ENCODE results near the gene OLFML2A. TPM values are rescaled to one million over a fixed set of nuclear protein-coding genes. Genes with fewer than 3 reads are reported as not detected.

Gene OLFML2A
- polyA plus RNA-seq, 4 donors = 0.22 to 6.3 (median 1.9) TPM

- no peak for DNase-seq
- Histone ChIP-seq H3K27ac (ENCODE audit: low read depth in 1 of 3, low read length in 2 of 3) (no peak overlapping the region), H3K36me3 (ENCODE audit: control insufficient read depth in 3 of 3, insufficient read depth in 2 of 3, low read depth in 1 of 3, low read length in 3 of 3) (peaks cover 0 to 5% (median 0%) of the 10 kb centered on the region in 3 donors), H3K4me1 (ENCODE audit: control insufficient read depth in 3 of 3, insufficient read depth in 2 of 3, low read depth in 1 of 3, low read length in 2 of 3) (no peaks in the 10 kb centered on the region), H3K9me3 (ENCODE audit: control insufficient read depth in 2 of 2, insufficient read depth in 1 of 2, low read depth in 1 of 2, low read length in 1 of 2) (no peaks in the 10 kb centered on the region), H3K4me3 (ENCODE audit: low read depth in 1 of 3, low read length in 3 of 3) (no peak overlapping the region), H3K27me3 (ENCODE audit: control insufficient read depth in 3 of 3, insufficient read depth in 3 of 3, low read length in 3 of 3) (no peaks in the 10 kb centered on the region)
- WGBS, 3 donors = 81 to 83% (median 83%) methylated on average over 12 to 13 of the region's 13 CpGs
- FAIRE-seq = no peak
Measured at GRCh38 chr9:124782661-124783574, 6.0 kb downstream of the OLFML2A start.

DNA sequence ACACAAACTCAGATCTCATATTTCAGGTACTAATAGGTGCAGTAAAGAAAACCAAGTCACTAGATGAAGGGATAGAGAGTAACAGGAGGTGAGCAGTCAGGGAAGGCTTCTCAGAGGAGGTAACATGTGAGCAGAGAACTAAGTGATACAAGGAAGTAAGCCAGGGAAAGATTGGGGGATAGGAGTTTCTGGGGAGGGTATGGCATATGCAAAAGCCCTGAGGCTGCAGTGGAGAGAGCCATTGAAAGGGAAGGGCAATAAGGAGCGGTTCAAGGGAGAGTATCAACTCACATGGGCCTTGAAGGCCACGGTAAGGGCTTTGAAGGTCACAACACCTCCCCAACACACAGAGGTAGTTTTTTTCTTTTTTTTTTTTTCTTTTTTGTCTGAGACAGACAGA is 6.9 kb downstream of the OLFML2A start:
- Histone ChIP-seq H3K4me1 (ENCODE audit: control insufficient read depth in 3 of 3, insufficient read depth in 2 of 3, low read depth in 1 of 3, low read length in 2 of 3) (no peaks in the 10 kb centered on the region), H3K36me3 (ENCODE audit: control insufficient read depth in 3 of 3, insufficient read depth in 2 of 3, low read depth in 1 of 3, low read length in 3 of 3) (peaks cover 0 to 5% (median 0%) of the 10 kb centered on the region in 3 donors), H3K4me3 (ENCODE audit: low read depth in 1 of 3, low read length in 3 of 3) (no peak overlapping the region), H3K9me3 (ENCODE audit: control insufficient read depth in 2 of 2, insufficient read depth in 1 of 2, low read depth in 1 of 2, low read length in 1 of 2) (no peaks in the 10 kb centered on the region), H3K27me3 (ENCODE audit: control insufficient read depth in 3 of 3, insufficient read depth in 3 of 3, low read length in 3 of 3) (no peaks in the 10 kb centered on the region), H3K27ac (ENCODE audit: low read depth in 1 of 3, low read length in 2 of 3) (no peak overlapping the region)
- FAIRE-seq (no peak), DNase-seq (no peak)
- WGBS, 3 donors = 84 to 93% (median 91%) methylated on average over 2 of the region's 2 CpGs

GRCh38 chr9:124784509-124784908 is 7.6 kb downstream of the OLFML2A start:
- H3K27me3 ChIP-seq (ENCODE audit: control insufficient read depth in 3 of 3, insufficient read depth in 3 of 3, low read length in 3 of 3) = no peaks in the 10 kb centered on the region
- H3K4me3 ChIP-seq (ENCODE audit: low read depth in 1 of 3, low read length in 3 of 3) = no peak overlapping the region
- H3K36me3 ChIP-seq (ENCODE audit: control insufficient read depth in 3 of 3, insufficient read depth in 2 of 3, low read depth in 1 of 3, low read length in 3 of 3) = peaks cover 0 to 5% (median 0%) of the 10 kb centered on the region in 3 donors
- no peak overlapping the region for H3K27ac ChIP-seq (ENCODE audit: low read depth in 1 of 3, low read length in 2 of 3)
- DNase-seq (no peak), FAIRE-seq (no peak)
- H3K4me1 ChIP-seq (ENCODE audit: control insufficient read depth in 3 of 3, insufficient read depth in 2 of 3, low read depth in 1 of 3, low read length in 2 of 3) = no peaks in the 10 kb centered on the region
- H3K9me3 ChIP-seq (ENCODE audit: control insufficient read depth in 2 of 2, insufficient read depth in 1 of 2, low read depth in 1 of 2, low read length in 1 of 2) = no peaks in the 10 kb centered on the region
- 39 to 74% (median 55%) methylated on average over 2 of the region's 2 CpGs for WGBS, 3 donors

GRCh38 chr9:124786881-124787573 is 10.1 kb downstream of the OLFML2A start:
- WGBS, 3 donors = 93 to 95% (median 94%) methylated on average over 20 of the region's 20 CpGs
- Histone ChIP-seq H3K27me3 (ENCODE audit: control insufficient read depth in 3 of 3, insufficient read depth in 3 of 3, low read length in 3 of 3) (no peaks in the 10 kb centered on the region), H3K27ac (ENCODE audit: low read depth in 1 of 3, low read length in 2 of 3) (no peak overlapping the region), H3K9me3 (ENCODE audit: control insufficient read depth in 2 of 2, insufficient read depth in 1 of 2, low read depth in 1 of 2, low read length in 1 of 2) (no peaks in the 10 kb centered on the region), H3K4me3 (ENCODE audit: low read depth in 1 of 3, low read length in 3 of 3) (no peak overlapping the region), H3K36me3 (ENCODE audit: control insufficient read depth in 3 of 3, insufficient read depth in 2 of 3, low read depth in 1 of 3, low read length in 3 of 3) (peaks cover 0 to 7% (median 0%) of the 10 kb centered on the region in 3 donors), H3K4me1 (ENCODE audit: control insufficient read depth in 3 of 3, insufficient read depth in 2 of 3, low read depth in 1 of 3, low read length in 2 of 3) (no peaks in the 10 kb centered on the region)
- FAIRE-seq (no peak), DNase-seq (no peak)

GRCh38 chr9:124788542-124789217 is 11.7 kb downstream of the OLFML2A start:
- Histone ChIP-seq H3K4me1 (ENCODE audit: control insufficient read depth in 3 of 3, insufficient read depth in 2 of 3, low read depth in 1 of 3, low read length in 2 of 3) (peaks cover 0 to 6% (median 0%) of the 10 kb centered on the region in 3 donors), H3K27me3 (ENCODE audit: control insufficient read depth in 3 of 3, insufficient read depth in 3 of 3, low read length in 3 of 3) (no peaks in the 10 kb centered on the region), H3K27ac (ENCODE audit: low read depth in 1 of 3, low read length in 2 of 3) (no peak overlapping the region), H3K4me3 (ENCODE audit: low read depth in 1 of 3, low read length in 3 of 3) (no peak overlapping the region), H3K9me3 (ENCODE audit: control insufficient read depth in 2 of 2, insufficient read depth in 1 of 2, low read depth in 1 of 2, low read length in 1 of 2) (no peaks in the 10 kb centered on the region), H3K36me3 (ENCODE audit: control insufficient read depth in 3 of 3, insufficient read depth in 2 of 3, low read depth in 1 of 3, low read length in 3 of 3) (peaks cover 0 to 8% (median 0%) of the 10 kb centered on the region in 3 donors)
- WGBS, 3 donors = 90 to 94% (median 90%) methylated on average over 3 of the region's 3 CpGs
- no peak for FAIRE-seq
- DNase-seq = no peak

DNA sequence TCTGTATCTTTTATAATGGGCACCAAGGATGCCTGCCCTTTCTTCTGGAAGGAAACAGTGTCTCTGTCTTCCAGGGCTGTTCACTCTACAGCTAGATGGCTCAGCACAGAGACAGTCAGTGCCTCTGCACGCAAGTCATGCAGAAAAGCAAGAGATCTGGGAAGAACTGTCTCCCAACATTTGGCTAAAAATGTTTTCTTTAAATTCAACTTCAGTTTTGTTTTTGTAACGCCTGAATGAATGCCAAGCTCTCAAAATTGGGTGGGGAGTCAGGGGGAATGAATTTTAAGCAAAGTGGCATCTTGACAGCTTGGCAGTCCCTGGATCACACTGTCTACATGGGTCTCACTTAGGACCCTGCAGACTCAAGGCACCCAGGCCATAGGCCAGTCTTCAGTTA is 12.6 kb downstream of the OLFML2A start:
- no peak overlapping the region for H3K4me3 ChIP-seq (ENCODE audit: low read depth in 1 of 3, low read length in 3 of 3)
- DNase-seq (no peak), FAIRE-seq (no peak)
- H3K27me3 ChIP-seq (ENCODE audit: control insufficient read depth in 3 of 3, insufficient read depth in 3 of 3, low read length in 3 of 3) = no peaks in the 10 kb centered on the region
- no peak overlapping the region for H3K27ac ChIP-seq (ENCODE audit: low read depth in 1 of 3, low read length in 2 of 3)
- WGBS, 3 donors = 75 to 82% (median 75%) methylated on average over 2 of the region's 2 CpGs
- H3K9me3 ChIP-seq (ENCODE audit: control insufficient read depth in 2 of 2, insufficient read depth in 1 of 2, low read depth in 1 of 2, low read length in 1 of 2) = no peaks in the 10 kb centered on the region
- H3K36me3 ChIP-seq (ENCODE audit: control insufficient read depth in 3 of 3, insufficient read depth in 2 of 3, low read depth in 1 of 3, low read length in 3 of 3) = peaks cover 0 to 8% (median 0%) of the 10 kb centered on the region in 3 donors
- peaks cover 0 to 6% (median 0%) of the 10 kb centered on the region in 3 donors for H3K4me1 ChIP-seq (ENCODE audit: control insufficient read depth in 3 of 3, insufficient read depth in 2 of 3, low read depth in 1 of 3, low read length in 2 of 3)

- no peak for DNase-seq
Measured at GRCh38 chr9:124790301-124790700, 13.4 kb downstream of the OLFML2A start.

More at GRCh38 chr9:124790301-124790700, 13.4 kb downstream of the OLFML2A start:
- H3K4me1 ChIP-seq (ENCODE audit: control insufficient read depth in 3 of 3, insufficient read depth in 2 of 3, low read depth in 1 of 3, low read length in 2 of 3) = peaks cover 0 to 12% (median 0%) of the 10 kb centered on the region in 3 donors
- H3K4me3 ChIP-seq (ENCODE audit: low read depth in 1 of 3, low read length in 3 of 3) = no peak overlapping the region
- no peak overlapping the region for H3K27ac ChIP-seq (ENCODE audit: low read depth in 1 of 3, low read length in 2 of 3)
- WGBS, 3 donors = 88 to 89% (median 89%) methylated on average over 8 of the region's 8 CpGs
- H3K9me3 ChIP-seq (ENCODE audit: control insufficient read depth in 2 of 2, insufficient read depth in 1 of 2, low read depth in 1 of 2, low read length in 1 of 2) = no peaks in the 10 kb centered on the region
- no peak for FAIRE-seq
- H3K27me3 ChIP-seq (ENCODE audit: control insufficient read depth in 3 of 3, insufficient read depth in 3 of 3, low read length in 3 of 3) = no peaks in the 10 kb centered on the region
- peaks cover 0 to 8% (median 0%) of the 10 kb centered on the region in 3 donors for H3K36me3 ChIP-seq (ENCODE audit: control insufficient read depth in 3 of 3, insufficient read depth in 2 of 3, low read depth in 1 of 3, low read length in 3 of 3)

Data from small intestine (tissue), 7 donors.